HEK293 (cell line): ENCODE results near the gene CD99L2.

ENCODE experiments used
- CTCF ChIA-PET: fragments of 350-600 bp; formaldehyde crosslinking; extraction: SDS; loops from one replicate; lab custom pipeline; 2021; ENCODE audit warnings: antibody characterized with exemption; lab: Yijun Ruan, JAX
- POLR2A ChIA-PET: fragments of 300-600 bp; formaldehyde crosslinking; extraction: SDS; loops from one replicate; lab custom pipeline; 2020; ENCODE audit warnings: antibody characterized with exemption, inconsistent platforms; lab: Yijun Ruan, JAX
- H3K27ac ChIP-seq: fragments of 200-500 bp; sonication (Bioruptor generic); 2 replicates; pipeline ENCODE4 v1.5.1; 2014; ENCODE audit warnings: low read depth, low read length, control low read depth, inconsistent platforms; ENCODE audit errors: extremely low read depth
- H3K36me3 ChIP-seq, 2 experiments: fragments of 200-500 bp in 1 of 2; sonication (Bioruptor generic) in 1 of 2; 1 replicate in 1 of 2; 2 replicates in 1 of 2; pipeline ENCODE4 v1.5.1; 2014 to 2017; ENCODE audit warnings: inconsistent platforms in 2 of 2, low read length in 2 of 2; ENCODE audit not compliant: control insufficient read depth in 2 of 2, insufficient read depth in 1 of 2
- H3K4me1 ChIP-seq: fragments of 200-500 bp; sonication (Bioruptor generic); 2 replicates; pipeline ENCODE4 v1.5.1; 2014; ENCODE audit warnings: mild to moderate bottlenecking, low read length, inconsistent platforms; ENCODE audit not compliant: control insufficient read depth, insufficient read depth
- H3K4me3 ChIP-seq: 2 replicates; pipeline ENCODE4 v1.5.1; 2011; ENCODE audit warnings: low read depth, mild to moderate bottlenecking, control low read depth, low read length, moderate library complexity
- H3K9me3 ChIP-seq: fragments of 200-500 bp; sonication (Bioruptor generic); 2 replicates; pipeline ENCODE4 v1.5.1; 2014; ENCODE audit warnings: low read depth, low read length, inconsistent platforms; ENCODE audit not compliant: control insufficient read depth, insufficient read depth
- BCL6B ChIP-seq: fragments of 450-650 bp; formaldehyde crosslinking; IDR thresholded peaks from 2 replicates; pipeline ENCODE4 v1.5.1; 2017; ENCODE audit warnings: missing biosample characterization, missing genetic modification characterization
- EGR2 ChIP-seq: fragments of 450-650 bp; formaldehyde crosslinking; IDR thresholded peaks from 2 replicates; pipeline ENCODE4 v1.5.1; 2016; ENCODE audit warnings: low read depth, missing biosample characterization, missing genetic modification characterization
- FEZF1 ChIP-seq: fragments of 450-650 bp; formaldehyde crosslinking; IDR thresholded peaks from 2 replicates; pipeline ENCODE4 v1.5.1; 2016; ENCODE audit warnings: missing biosample characterization, missing genetic modification characterization
- OSR2 ChIP-seq: fragments of 450-650 bp; formaldehyde crosslinking; IDR thresholded peaks from 2 replicates; pipeline ENCODE4 v1.5.1; 2016; ENCODE audit warnings: missing biosample characterization, missing genetic modification characterization
- SALL2 ChIP-seq: fragments of 450-650 bp; formaldehyde crosslinking; IDR thresholded peaks from 2 replicates; pipeline ENCODE4 v1.5.0; 2017; ENCODE audit warnings: missing biosample characterization, mild to moderate bottlenecking, missing genetic modification characterization, borderline replicate concordance
- TSHZ1 ChIP-seq: fragments of 450-650 bp; formaldehyde crosslinking; IDR thresholded peaks from 2 replicates; pipeline ENCODE4 v1.5.1; 2016; ENCODE audit warnings: missing biosample characterization, missing genetic modification characterization, borderline replicate concordance
- ZBTB7A ChIP-seq: fragments of 450-650 bp; formaldehyde crosslinking; IDR thresholded peaks from 2 replicates; pipeline ENCODE4 v1.5.1; 2016; ENCODE audit warnings: low read depth, missing biosample characterization, missing genetic modification characterization
- ZFHX2 ChIP-seq: fragments of 450-650 bp; formaldehyde crosslinking; conservative IDR thresholded peaks from 2 replicates; pipeline ENCODE4 v1.5.1; 2016; ENCODE audit warnings: missing biosample characterization, missing genetic modification characterization
- ZFP3 ChIP-seq: fragments of 450-650 bp; formaldehyde crosslinking; IDR thresholded peaks from 2 replicates; pipeline ENCODE4 v1.5.1; 2016; ENCODE audit warnings: low read depth, missing biosample characterization, missing genetic modification characterization
- ZNF132 ChIP-seq: fragments of 450-650 bp; formaldehyde crosslinking; IDR thresholded peaks from 2 replicates; pipeline ENCODE4 v1.5.1; 2017; ENCODE audit warnings: missing biosample characterization, missing genetic modification characterization, borderline replicate concordance
- ZNF175 ChIP-seq: fragments of 450-650 bp; formaldehyde crosslinking; IDR thresholded peaks from 2 replicates; pipeline ENCODE4 v1.5.1; 2016; ENCODE audit warnings: missing biosample characterization, missing genetic modification characterization
- ZNF248 ChIP-seq: fragments of 450-650 bp; formaldehyde crosslinking; IDR thresholded peaks from 2 replicates; pipeline ENCODE4 v1.5.1; 2017; ENCODE audit warnings: missing biosample characterization, missing genetic modification characterization
- ZNF266 ChIP-seq: fragments of 450-650 bp; formaldehyde crosslinking; IDR thresholded peaks from 2 replicates; pipeline ENCODE4 v1.5.1; 2016; ENCODE audit warnings: missing biosample characterization, missing genetic modification characterization, low read depth
- ZNF362 ChIP-seq: fragments of 450-650 bp; formaldehyde crosslinking; IDR thresholded peaks from 2 replicates; pipeline ENCODE4 v1.5.1; 2016; ENCODE audit warnings: missing biosample characterization, missing genetic modification characterization
- ZNF426 ChIP-seq: fragments of 450-650 bp; formaldehyde crosslinking; IDR thresholded peaks from 2 replicates; pipeline ENCODE4 v1.5.1; 2017; ENCODE audit warnings: missing biosample characterization, missing genetic modification characterization, mild to moderate bottlenecking, inconsistent platforms, moderate library complexity
- ZNF501 ChIP-seq: fragments of 450-650 bp; formaldehyde crosslinking; IDR thresholded peaks from 2 replicates; pipeline ENCODE4 v1.5.1; 2016; ENCODE audit warnings: missing biosample characterization, missing genetic modification characterization
- ZNF521 ChIP-seq: fragments of 450-650 bp; formaldehyde crosslinking; IDR thresholded peaks from 2 replicates; pipeline ENCODE4 v1.5.1; 2017; ENCODE audit warnings: missing biosample characterization, mild to moderate bottlenecking, missing genetic modification characterization
- ZNF548 ChIP-seq: fragments of 450-650 bp; formaldehyde crosslinking; IDR thresholded peaks from 2 replicates; pipeline ENCODE4 v1.5.1; 2016; ENCODE audit warnings: missing biosample characterization, missing genetic modification characterization
- ZNF585B ChIP-seq: fragments of 450-650 bp; formaldehyde crosslinking; IDR thresholded peaks from 2 replicates; pipeline ENCODE4 v1.5.1; 2016; ENCODE audit warnings: missing biosample characterization, missing genetic modification characterization
- ZNF600 ChIP-seq: fragments of 450-650 bp; formaldehyde crosslinking; IDR thresholded peaks from 2 replicates; pipeline ENCODE4 v1.5.1; 2016; ENCODE audit warnings: missing biosample characterization, missing genetic modification characterization
- ZNF624 ChIP-seq: fragments of 450-650 bp; formaldehyde crosslinking; IDR thresholded peaks from 2 replicates; pipeline ENCODE4 v1.5.1; 2017; ENCODE audit warnings: missing biosample characterization, missing genetic modification characterization
- ZNF626 ChIP-seq: fragments of 450-650 bp; sonication (Bioruptor Pico); formaldehyde crosslinking; IDR thresholded peaks from 2 replicates; pipeline ENCODE4 v1.5.1; 2018; ENCODE audit warnings: missing biosample characterization, missing genetic modification characterization, inconsistent platforms
- ZNF704 ChIP-seq: fragments of 450-650 bp; formaldehyde crosslinking; IDR thresholded peaks from 2 replicates; pipeline ENCODE4 v1.5.1; 2016; ENCODE audit warnings: missing biosample characterization, missing genetic modification characterization
- ZNF747 ChIP-seq: fragments of 450-650 bp; formaldehyde crosslinking; IDR thresholded peaks from 2 replicates; pipeline ENCODE4 v1.5.1; 2016; ENCODE audit warnings: missing biosample characterization, missing genetic modification characterization
- ZNF768 ChIP-seq: fragments of 450-650 bp; formaldehyde crosslinking; IDR thresholded peaks from 2 replicates; pipeline ENCODE4 v1.5.1; 2018; ENCODE audit warnings: missing biosample characterization, mild to moderate bottlenecking, missing genetic modification characterization
- ZNF792 ChIP-seq: fragments of 450-650 bp; formaldehyde crosslinking; IDR thresholded peaks from 2 replicates; pipeline ENCODE4 v1.5.1; 2016; ENCODE audit warnings: missing biosample characterization, missing genetic modification characterization

Gene CD99L2

GRCh38 chrX:150775569-150776350 lies 122.7 kb downstream of the CD99L2 start (continued):
- TF ChIP-seq EGR2 (tag by site-specific recombination) (no peak), ZNF747 (no peak), ZNF521 (tag by site-specific recombination) (no peak), ZNF548 (tag by site-specific recombination) (no peak), ZNF626 (tag by site-specific recombination) (no peak), ZNF266 (no peak), ZNF426 (tag by site-specific recombination) (no peak)

- Histone ChIP-seq H3K4me3 (no peak overlapping the region), H3K9me3 (no peaks in the 10 kb centered on the region), H3K4me1 (no peaks in the 10 kb centered on the region), H3K36me3 (peaks cover 0 to 15% of the 10 kb centered on the region in 2 experiments; a peak in 1 of 3 replicates), H3K27ac (no peak overlapping the region)
- ChIA-PET CTCF (interaction anchor here (0.6 to 4.6 kb wide), 4 partner anchors 11 to 307 kb away, joined by 3 to 99 read pairs (median 4); no protein-coding TSS in a partner anchor), POLR2A (no interaction called here)
- TF ChIP-seq ZFP3, result no peak
- TF ChIP-seq ZNF600 (tag by site-specific recombination), result no peak
- no peak for TF ChIP-seq ZFHX2 (tag by site-specific recombination)
- TF ChIP-seq ZNF132 (tag by site-specific recombination), result no peak
- no peak for TF ChIP-seq ZNF624
- no peak for TF ChIP-seq ZNF792
- no peak for TF ChIP-seq ZNF704 (tag by site-specific recombination)
- no peak for TF ChIP-seq ZNF768 (tag by site-specific recombination)
These were observed 123.5 kb downstream of the CD99L2 start for GRCh38 chrX:150774798-150775568.

GRCh38 chrX:150773634-150774033 lies 124.8 kb downstream of the CD99L2 start:
- peaks cover 0 to 20% of the 10 kb centered on the region in 2 experiments; a peak in 1 of 3 replicates for H3K36me3 ChIP-seq
- H3K4me3 ChIP-seq, result no peak overlapping the region
- ChIA-PET POLR2A (no interaction called here), CTCF (interaction anchor here (0.9 to 4.6 kb wide), 4 partner anchors 8 to 377 kb away, joined by 3 to 99 read pairs (median 16); no protein-coding TSS in a partner anchor)
- no peaks in the 10 kb centered on the region for H3K9me3 ChIP-seq
- H3K4me1 ChIP-seq, result no peaks in the 10 kb centered on the region
- H3K27ac ChIP-seq, result no peak overlapping the region
- no peak for TF ChIP-seq ZNF626 (tag by site-specific recombination)
- no peak for TF ChIP-seq ZBTB7A (tag by site-specific recombination)
- no peak for TF ChIP-seq ZNF501 (tag by site-specific recombination)
- TF ChIP-seq FEZF1 (tag by site-specific recombination), result no peak
- TF ChIP-seq ZNF175, result no peak
- no peak for TF ChIP-seq ZNF362 (tag by site-specific recombination)
- no peak for TF ChIP-seq ZNF248
- TF ChIP-seq ZNF585B (tag by site-specific recombination), result no peak
- TF ChIP-seq TSHZ1 (tag by site-specific recombination), result no peak
- TF ChIP-seq BCL6B (tag by site-specific recombination), result no peak
- no peak for TF ChIP-seq OSR2
- TF ChIP-seq SALL2 (tag by site-specific recombination), result no peak
